Endothelial cell of umbilical vein (primary cell): Measurements from ENCODE around the gene ZNF385C.

Source experiments
- EZH2 ChIP-seq: IDR thresholded peaks from 2 replicates; pipeline ENCODE4 v1.6.1; 2012; ENCODE audit warnings: borderline replicate concordance, low read depth, mild to moderate bottlenecking, moderate library complexity, low read length, inconsistent platforms; ENCODE audit not compliant: severe bottlenecking
- FOS ChIP-seq: IDR thresholded peaks from 2 replicates; pipeline ENCODE4 v1.6.1; 2011; ENCODE audit warnings: mild to moderate bottlenecking, low read length, moderate library complexity, borderline replicate concordance; ENCODE audit not compliant: insufficient read depth
- JUN ChIP-seq: IDR thresholded peaks from 2 replicates; pipeline ENCODE4 v1.6.1; 2011; ENCODE audit warnings: borderline replicate concordance, low read depth; ENCODE audit not compliant: insufficient read length, insufficient read depth
- MYC ChIP-seq: IDR thresholded peaks from one replicate; pipeline ENCODE4 v1.6.1; 2011; ENCODE audit warnings: mild to moderate bottlenecking, low read depth, low read length
- POLR2A ChIP-seq: IDR thresholded peaks from 2 replicates; pipeline ENCODE4 v1.6.1; 2012; ENCODE audit warnings: low read depth, mild to moderate bottlenecking, control low read depth, low read length
- POLR2AphosphoS5 ChIP-seq: IDR thresholded peaks from 2 replicates; pipeline ENCODE4 v1.6.1; 2012; ENCODE audit warnings: low read depth, mild to moderate bottlenecking, control low read depth, low read length, moderate library complexity; ENCODE audit not compliant: insufficient read depth
- TF ChIP-seq, protein P1 (sequence below), 2 donors: IDR thresholded peaks; 1 replicate in 1 of 2; 2 replicates in 1 of 2; pipeline ENCODE4 v1.5.1; 2011; ENCODE audit warnings: low read length in 2 of 2, mild to moderate bottlenecking in 2 of 2, moderate library complexity in 2 of 2, control low read depth in 1 of 2, inconsistent platforms in 1 of 2, low read depth in 1 of 2; ENCODE audit not compliant: insufficient read depth in 1 of 2; ENCODE audit errors: extremely low read depth in 1 of 2
- TF ChIP-seq, protein P2 (sequence below): IDR thresholded peaks from 2 replicates; pipeline ENCODE4 v1.6.1; 2011; ENCODE audit not compliant: insufficient read depth, insufficient read length

DNA sequence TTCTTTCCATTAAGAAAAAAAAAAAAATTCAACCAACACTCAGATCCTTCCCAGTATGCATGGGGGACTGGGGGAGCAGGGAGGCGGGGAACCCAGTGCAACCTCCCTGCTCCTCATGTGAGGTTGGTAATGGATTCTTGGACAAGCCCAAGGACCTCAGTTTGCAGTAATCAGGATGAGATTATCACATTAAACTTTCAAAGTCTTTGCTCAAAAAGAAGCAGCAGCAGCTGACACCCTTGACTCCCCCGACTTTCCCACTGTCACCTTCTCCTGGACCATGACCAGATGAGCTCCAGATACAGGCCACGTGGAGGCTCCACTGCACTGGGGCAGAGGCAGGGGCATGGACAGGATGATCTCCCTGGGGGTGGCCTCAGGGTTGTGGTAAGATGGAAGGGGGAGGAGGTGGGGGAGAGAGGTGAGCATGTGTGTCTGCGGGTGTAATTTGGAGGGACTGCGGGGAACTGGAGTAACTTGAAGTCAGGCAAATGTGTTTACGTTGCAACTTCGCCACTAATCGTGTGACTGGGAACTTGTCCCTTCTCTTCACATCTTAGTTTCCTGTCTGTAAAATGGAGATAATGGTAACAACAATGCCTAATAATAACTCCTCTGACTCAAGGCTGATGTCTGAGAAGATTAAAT lies 19.8 kb downstream of the ZNF385C start:
- TF ChIP-seq, protein P1, sequence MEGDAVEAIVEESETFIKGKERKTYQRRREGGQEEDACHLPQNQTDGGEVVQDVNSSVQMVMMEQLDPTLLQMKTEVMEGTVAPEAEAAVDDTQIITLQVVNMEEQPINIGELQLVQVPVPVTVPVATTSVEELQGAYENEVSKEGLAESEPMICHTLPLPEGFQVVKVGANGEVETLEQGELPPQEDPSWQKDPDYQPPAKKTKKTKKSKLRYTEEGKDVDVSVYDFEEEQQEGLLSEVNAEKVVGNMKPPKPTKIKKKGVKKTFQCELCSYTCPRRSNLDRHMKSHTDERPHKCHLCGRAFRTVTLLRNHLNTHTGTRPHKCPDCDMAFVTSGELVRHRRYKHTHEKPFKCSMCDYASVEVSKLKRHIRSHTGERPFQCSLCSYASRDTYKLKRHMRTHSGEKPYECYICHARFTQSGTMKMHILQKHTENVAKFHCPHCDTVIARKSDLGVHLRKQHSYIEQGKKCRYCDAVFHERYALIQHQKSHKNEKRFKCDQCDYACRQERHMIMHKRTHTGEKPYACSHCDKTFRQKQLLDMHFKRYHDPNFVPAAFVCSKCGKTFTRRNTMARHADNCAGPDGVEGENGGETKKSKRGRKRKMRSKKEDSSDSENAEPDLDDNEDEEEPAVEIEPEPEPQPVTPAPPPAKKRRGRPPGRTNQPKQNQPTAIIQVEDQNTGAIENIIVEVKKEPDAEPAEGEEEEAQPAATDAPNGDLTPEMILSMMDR (IDR thresholded peaks at IDR 0.05; ENCODE audit: extremely low read depth in 1 of 2, insufficient read depth in 1 of 2, low read depth in 1 of 2, low read length in 2 of 2), result no peak
- TF ChIP-seq POLR2AphosphoS5 (no peak), POLR2A (no peak), EZH2 (no peak), JUN (no peak), MYC (no peak), FOS (no peak)
- TF ChIP-seq, protein P2, sequence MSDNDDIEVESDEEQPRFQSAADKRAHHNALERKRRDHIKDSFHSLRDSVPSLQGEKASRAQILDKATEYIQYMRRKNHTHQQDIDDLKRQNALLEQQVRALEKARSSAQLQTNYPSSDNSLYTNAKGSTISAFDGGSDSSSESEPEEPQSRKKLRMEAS, result no peak
